22Rv1 (cell line): ENCODE data around the gene FNDC8.

Source experiments
- ZFX ChIP-seq: fragments of 450-650 bp; IDR thresholded peaks from 2 replicates; pipeline ENCODE4 v1.6.1; 2017; ENCODE audit warnings: antibody characterized with exemption, borderline replicate concordance
- TF ChIP-seq, protein P1 (sequence below): fragments of 450-650 bp; IDR thresholded peaks from 2 replicates; pipeline ENCODE4 v1.5.1; 2017; ENCODE audit warnings: mild to moderate bottlenecking

DNA sequence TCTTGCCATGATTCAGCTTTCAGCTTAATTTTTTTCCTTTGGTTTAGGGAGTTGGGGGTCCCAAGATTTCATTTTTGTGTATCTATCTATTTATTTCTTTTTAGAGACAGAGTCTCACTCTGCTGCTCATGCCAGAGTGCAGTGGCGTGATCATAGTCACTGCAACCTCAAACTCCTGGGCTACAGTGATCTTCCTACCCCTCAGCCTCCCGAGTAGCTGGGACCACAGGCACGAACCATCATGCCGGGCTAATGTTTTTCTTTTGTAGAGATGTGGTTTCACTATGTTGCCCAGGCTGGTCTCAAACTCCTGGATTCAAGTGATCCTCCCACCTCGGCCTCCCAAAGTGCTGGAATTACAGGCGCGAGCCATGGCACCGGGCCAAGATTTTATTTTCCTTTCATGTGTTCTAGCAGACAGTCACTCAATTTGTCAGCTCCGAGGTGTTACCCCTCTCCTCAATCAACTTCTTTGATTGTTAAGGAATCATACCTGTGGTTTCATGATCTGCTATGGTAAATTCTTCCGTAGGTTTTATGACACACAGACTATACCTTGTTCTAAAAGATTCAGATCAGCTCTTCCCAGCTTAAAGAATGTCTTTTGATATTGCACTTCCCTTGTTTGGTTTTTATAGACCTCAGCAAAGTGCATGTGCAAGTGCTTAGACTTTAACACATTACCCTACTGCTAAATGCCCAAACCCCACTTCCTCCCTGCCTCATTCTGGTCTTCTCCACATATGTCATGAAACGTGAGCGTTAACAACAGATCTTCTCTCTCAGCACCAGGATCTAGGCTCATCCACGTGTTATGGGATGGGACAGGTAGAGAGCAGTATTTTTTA lies 39.2 kb downstream of the FNDC8 start:
- TF ChIP-seq, protein P1, sequence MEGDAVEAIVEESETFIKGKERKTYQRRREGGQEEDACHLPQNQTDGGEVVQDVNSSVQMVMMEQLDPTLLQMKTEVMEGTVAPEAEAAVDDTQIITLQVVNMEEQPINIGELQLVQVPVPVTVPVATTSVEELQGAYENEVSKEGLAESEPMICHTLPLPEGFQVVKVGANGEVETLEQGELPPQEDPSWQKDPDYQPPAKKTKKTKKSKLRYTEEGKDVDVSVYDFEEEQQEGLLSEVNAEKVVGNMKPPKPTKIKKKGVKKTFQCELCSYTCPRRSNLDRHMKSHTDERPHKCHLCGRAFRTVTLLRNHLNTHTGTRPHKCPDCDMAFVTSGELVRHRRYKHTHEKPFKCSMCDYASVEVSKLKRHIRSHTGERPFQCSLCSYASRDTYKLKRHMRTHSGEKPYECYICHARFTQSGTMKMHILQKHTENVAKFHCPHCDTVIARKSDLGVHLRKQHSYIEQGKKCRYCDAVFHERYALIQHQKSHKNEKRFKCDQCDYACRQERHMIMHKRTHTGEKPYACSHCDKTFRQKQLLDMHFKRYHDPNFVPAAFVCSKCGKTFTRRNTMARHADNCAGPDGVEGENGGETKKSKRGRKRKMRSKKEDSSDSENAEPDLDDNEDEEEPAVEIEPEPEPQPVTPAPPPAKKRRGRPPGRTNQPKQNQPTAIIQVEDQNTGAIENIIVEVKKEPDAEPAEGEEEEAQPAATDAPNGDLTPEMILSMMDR = no peak
- no peak for TF ChIP-seq ZFX
